Testis (tissue), 2 donors: Measurements from ENCODE around the gene ACBD4.

Experiments used
- POLR2A ChIP-seq: fragments of 450-650 bp; IDR thresholded peaks from one replicate; pipeline ENCODE4 v1.6.1; 2017; ENCODE audit warnings: antibody characterized with exemption, mild to moderate bottlenecking, moderate library complexity
- TF ChIP-seq, protein P1 (sequence below), 3 experiments: fragments of 450-650 bp in 2 of 3; fragments of 200-600 bp in 1 of 3; sonication (generic) in 1 of 3; IDR thresholded peaks; one replicate each; pipeline ENCODE4 v1.5.1; 2016 to 2019; ENCODE audit warnings: antibody characterized with exemption in 3 of 3, mild to moderate bottlenecking in 2 of 3, moderate library complexity in 1 of 3

- TF ChIP-seq, protein P1, sequence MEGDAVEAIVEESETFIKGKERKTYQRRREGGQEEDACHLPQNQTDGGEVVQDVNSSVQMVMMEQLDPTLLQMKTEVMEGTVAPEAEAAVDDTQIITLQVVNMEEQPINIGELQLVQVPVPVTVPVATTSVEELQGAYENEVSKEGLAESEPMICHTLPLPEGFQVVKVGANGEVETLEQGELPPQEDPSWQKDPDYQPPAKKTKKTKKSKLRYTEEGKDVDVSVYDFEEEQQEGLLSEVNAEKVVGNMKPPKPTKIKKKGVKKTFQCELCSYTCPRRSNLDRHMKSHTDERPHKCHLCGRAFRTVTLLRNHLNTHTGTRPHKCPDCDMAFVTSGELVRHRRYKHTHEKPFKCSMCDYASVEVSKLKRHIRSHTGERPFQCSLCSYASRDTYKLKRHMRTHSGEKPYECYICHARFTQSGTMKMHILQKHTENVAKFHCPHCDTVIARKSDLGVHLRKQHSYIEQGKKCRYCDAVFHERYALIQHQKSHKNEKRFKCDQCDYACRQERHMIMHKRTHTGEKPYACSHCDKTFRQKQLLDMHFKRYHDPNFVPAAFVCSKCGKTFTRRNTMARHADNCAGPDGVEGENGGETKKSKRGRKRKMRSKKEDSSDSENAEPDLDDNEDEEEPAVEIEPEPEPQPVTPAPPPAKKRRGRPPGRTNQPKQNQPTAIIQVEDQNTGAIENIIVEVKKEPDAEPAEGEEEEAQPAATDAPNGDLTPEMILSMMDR (IDR thresholded peaks at IDR 0.05) = no peak
- no peak for TF ChIP-seq POLR2A
These were observed 3.5 kb downstream of the ACBD4 start for GRCh38 chr17:45138911-45139532.
